ENCODE measurements around the gene COL6A2. TPM values are rescaled to one million over a fixed set of nuclear protein-coding genes. Genes with fewer than 3 reads are reported as not detected.
"Not testable (repeated sequence)": the region's sequence is repeated elsewhere in the genome, so short reads cannot be mapped to it uniquely, and the experiment has no call there.

Gene COL6A2
- total RNA-seq, 1 donor from 2014 or later, result 357 TPM

GRCh38 chr21:46154955-46155513 lies 57.1 kb downstream of the COL6A2 start:
- no peak for DNase-seq (ENCODE audit: low spot score)

- peak; percentile 41 for DNase-seq (ENCODE audit: low spot score)
Observed at GRCh38 chr21:46155514-46156377, 57.8 kb downstream of the COL6A2 start, which contains the start of gene FTCD. Gene FTCD (minus strand): TSS chr21:46155579. CDS start chr21:46155523, 56 bp downstream.

GRCh38 chr21:46156378-46156645 lies 58.4 kb downstream of the COL6A2 start:
- no peak for DNase-seq (ENCODE audit: low spot score)

GRCh38 chr21:46156678-46157077 lies 58.8 kb downstream of the COL6A2 start:
- DNase-seq (ENCODE audit: low spot score), result no peak

- no peak for DNase-seq (ENCODE audit: low spot score)
Observed at GRCh38 chr21:46157396-46157986, 59.6 kb downstream of the COL6A2 start.

- DNase-seq (ENCODE audit: low spot score), result no peak
Observed at GRCh38 chr21:46157987-46158451, 60.1 kb downstream of the COL6A2 start.

GRCh38 chr21:46158666-46159300 lies 60.9 kb downstream of the COL6A2 start:
- no peak for DNase-seq (ENCODE audit: low spot score)

- no peak for DNase-seq (ENCODE audit: low spot score)
Observed at GRCh38 chr21:46159390-46159789, 61.5 kb downstream of the COL6A2 start.

GRCh38 chr21:46159841-46160656 lies 62.1 kb downstream of the COL6A2 start:
- DNase-seq (ENCODE audit: low spot score), result no peak

GRCh38 chr21:46160657-46160906 lies 62.7 kb downstream of the COL6A2 start:
- DNase-seq (ENCODE audit: low spot score), result peak; percentile 40

- no peak for DNase-seq (ENCODE audit: low spot score)
Observed at GRCh38 chr21:46160907-46161632, 63.2 kb downstream of the COL6A2 start.

- DNase-seq (ENCODE audit: low spot score), result peak; percentile 27
Observed at GRCh38 chr21:46161633-46162592, 64.0 kb downstream of the COL6A2 start.

GRCh38 chr21:46163380-46163779 lies 65.5 kb downstream of the COL6A2 start:
- DNase-seq (ENCODE audit: low spot score), result no peak

GRCh38 chr21:46165098-46165497 lies 67.2 kb downstream of the COL6A2 start:
- DNase-seq (ENCODE audit: low spot score), result no peak

- no peak for DNase-seq (ENCODE audit: low spot score)
Observed at GRCh38 chr21:46168238-46168637, 70.3 kb downstream of the COL6A2 start.

GRCh38 chr21:46168659-46169386 lies 70.9 kb downstream of the COL6A2 start:
- no peak for DNase-seq (ENCODE audit: low spot score)

- DNase-seq (ENCODE audit: low spot score), result not testable (repeated sequence)
Observed at GRCh38 chr21:46170436-46171193, 72.7 kb downstream of the COL6A2 start.

- DNase-seq (ENCODE audit: low spot score), result no peak
Observed at GRCh38 chr21:46171585-46171984, 73.7 kb downstream of the COL6A2 start.
